RWPE2 (cell line): ENCODE data around the gene MBLAC2.

Experiments used
- ATAC-seq: fragments of 200-7000 bp; cut with Tn5 transposase; 3 replicates; pipeline ENCODE4 v1.9.1; 2021; ENCODE audit warnings: low read depth
- DNase-seq: peaks from one replicate; pipeline ENCODE4 v3.0.0-alpha.2; 2020; ENCODE audit warnings: low spot score
- H3K27ac ChIP-seq: fragments of 450-650 bp; 2 replicates; pipeline ENCODE4 v1.5.1; 2017; ENCODE audit warnings: mild to moderate bottlenecking; ENCODE audit not compliant: poor library complexity, severe bottlenecking
- H3K27me3 ChIP-seq: fragments of 250-450 bp; sonication (Bioruptor Pico); 2 replicates; pipeline ENCODE4 v1.5.1; 2021; ENCODE audit warnings: mild to moderate bottlenecking, moderate library complexity; ENCODE audit not compliant: insufficient read depth, poor library complexity, severe bottlenecking
- H3K36me3 ChIP-seq: fragments of 250-450 bp; sonication (Bioruptor Pico); 2 replicates; pipeline ENCODE4 v1.5.1; 2020; ENCODE audit warnings: low read depth, mild to moderate bottlenecking, moderate library complexity
- H3K4me1 ChIP-seq: fragments of 250-450 bp; sonication (Bioruptor Pico); 2 replicates; pipeline ENCODE4 v1.5.1; 2021; ENCODE audit warnings: mild to moderate bottlenecking, moderate library complexity; ENCODE audit not compliant: insufficient read depth, poor library complexity, severe bottlenecking
- H3K4me3 ChIP-seq: fragments of 250-450 bp; sonication (Bioruptor Pico); 2 replicates; pipeline ENCODE4 v1.5.1; 2021; ENCODE audit warnings: mild to moderate bottlenecking, moderate library complexity; ENCODE audit not compliant: severe bottlenecking
- H3K9me3 ChIP-seq: fragments of 250-450 bp; sonication (Bioruptor Pico); 2 replicates; pipeline ENCODE4 v1.5.1; 2021; ENCODE audit warnings: mild to moderate bottlenecking, moderate library complexity; ENCODE audit not compliant: severe bottlenecking
- TF ChIP-seq, protein P1 (sequence below): fragments of 450-650 bp; IDR thresholded peaks from one replicate; pipeline ENCODE4 v1.5.1; 2017; ENCODE audit warnings: mild to moderate bottlenecking, moderate library complexity; ENCODE audit not compliant: poor library complexity, severe bottlenecking

Gene MBLAC2

DNA sequence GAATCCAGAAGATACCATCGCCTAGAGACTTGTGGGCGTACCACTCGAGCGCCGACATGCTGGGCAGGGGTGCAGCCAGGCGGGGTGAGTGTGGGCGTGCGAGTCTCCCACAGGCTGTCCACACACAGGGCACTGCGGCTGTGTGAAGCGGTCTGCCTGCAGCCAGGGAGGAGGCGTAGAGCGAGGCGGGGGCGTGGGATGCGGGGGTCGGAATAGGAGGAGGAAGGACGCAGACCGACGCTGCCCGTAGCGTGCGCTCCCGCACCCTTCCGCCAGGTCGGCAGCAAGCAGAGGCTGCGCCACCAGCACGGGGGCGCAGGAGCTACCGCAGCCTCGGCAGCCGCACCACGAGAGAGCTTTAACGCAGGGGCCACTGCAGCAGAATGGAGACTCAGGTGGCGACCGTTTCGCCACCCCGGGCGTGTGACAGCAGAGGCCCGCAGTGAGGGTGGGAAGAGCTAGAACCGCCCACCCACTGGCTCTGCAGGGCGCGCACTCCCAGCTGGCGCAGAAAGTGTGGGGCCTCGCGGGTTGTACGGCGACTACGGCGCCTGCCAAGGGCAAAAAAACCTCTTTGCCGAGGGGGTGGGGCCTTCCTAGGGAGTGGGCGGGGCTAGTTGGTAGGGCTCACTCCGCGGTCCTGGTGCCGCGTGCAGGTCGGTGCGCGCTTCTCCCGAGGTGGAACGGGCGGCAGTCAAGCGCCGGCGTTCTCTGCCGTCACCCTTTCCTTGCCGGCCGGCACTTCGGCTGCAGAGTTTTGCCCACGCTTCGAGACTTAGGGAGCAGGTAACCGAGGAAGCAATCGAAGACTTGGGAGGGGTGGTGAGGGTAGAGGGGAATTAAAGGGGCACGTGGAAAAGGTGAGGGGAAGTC lies at the start of gene MBLAC2, which contains the start of gene POLR3G:
MBLAC2 (minus strand) TSS at position 537 of the 873 bp plus-strand sequence; CDS start at position 58, 479 bp downstream.
POLR3G (plus strand) TSS at position 630 of the 873 bp plus-strand sequence. CDS start 10,704 bp downstream, outside the sequence.
- 0 out of 2 replicates have a peak, but pooled peaks cover 5% of the 10 kb centered on the region for H3K36me3 ChIP-seq
- H3K27me3 ChIP-seq: no peaks in the 10 kb centered on the region
- peak within 1 kb of the TSS; percentile 73 for H3K4me3 ChIP-seq
- DNase-seq: peak; percentile 94
- H3K27ac ChIP-seq: peak within 1 kb of the TSS; percentile 49
- peak; percentile 80 for ATAC-seq
- TF ChIP-seq, protein P1, sequence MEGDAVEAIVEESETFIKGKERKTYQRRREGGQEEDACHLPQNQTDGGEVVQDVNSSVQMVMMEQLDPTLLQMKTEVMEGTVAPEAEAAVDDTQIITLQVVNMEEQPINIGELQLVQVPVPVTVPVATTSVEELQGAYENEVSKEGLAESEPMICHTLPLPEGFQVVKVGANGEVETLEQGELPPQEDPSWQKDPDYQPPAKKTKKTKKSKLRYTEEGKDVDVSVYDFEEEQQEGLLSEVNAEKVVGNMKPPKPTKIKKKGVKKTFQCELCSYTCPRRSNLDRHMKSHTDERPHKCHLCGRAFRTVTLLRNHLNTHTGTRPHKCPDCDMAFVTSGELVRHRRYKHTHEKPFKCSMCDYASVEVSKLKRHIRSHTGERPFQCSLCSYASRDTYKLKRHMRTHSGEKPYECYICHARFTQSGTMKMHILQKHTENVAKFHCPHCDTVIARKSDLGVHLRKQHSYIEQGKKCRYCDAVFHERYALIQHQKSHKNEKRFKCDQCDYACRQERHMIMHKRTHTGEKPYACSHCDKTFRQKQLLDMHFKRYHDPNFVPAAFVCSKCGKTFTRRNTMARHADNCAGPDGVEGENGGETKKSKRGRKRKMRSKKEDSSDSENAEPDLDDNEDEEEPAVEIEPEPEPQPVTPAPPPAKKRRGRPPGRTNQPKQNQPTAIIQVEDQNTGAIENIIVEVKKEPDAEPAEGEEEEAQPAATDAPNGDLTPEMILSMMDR: peak; percentile 50
- H3K4me1 ChIP-seq: peaks cover 8% of the 10 kb centered on the region
- H3K9me3 ChIP-seq: no peaks in the 10 kb centered on the region

DNA sequence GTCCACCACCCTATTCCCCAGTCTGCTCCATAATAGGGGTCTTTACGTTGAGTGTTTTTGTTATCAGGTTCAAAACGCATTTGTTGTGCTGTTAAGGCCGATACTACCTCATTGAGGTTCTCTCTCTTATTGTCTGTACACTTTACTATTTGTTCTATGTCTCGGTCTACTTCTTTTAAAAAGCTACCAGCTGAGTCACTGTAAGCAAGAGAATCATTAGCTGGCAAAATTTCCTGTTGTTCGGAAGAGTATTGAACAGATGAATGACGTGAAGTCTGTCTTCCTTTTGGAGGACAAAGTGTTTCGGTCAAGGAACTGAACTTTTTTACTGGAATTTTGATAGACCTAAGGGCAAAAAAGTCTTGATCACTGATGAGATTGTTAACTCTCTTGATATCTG lies 44.5 kb upstream of the MBLAC2 start:
- no peaks in the 10 kb centered on the region for H3K9me3 ChIP-seq
- H3K36me3 ChIP-seq: peaks cover 87% of the 10 kb centered on the region
- H3K4me3 ChIP-seq: no peak overlapping the region
- H3K27ac ChIP-seq: peak overlapping the region; percentile 23
- TF ChIP-seq, protein P1: no peak
- no peaks in the 10 kb centered on the region for H3K27me3 ChIP-seq
- DNase-seq: no peak
- no peaks in the 10 kb centered on the region for H3K4me1 ChIP-seq
- ATAC-seq: peak; percentile 28; the same call in 1 of the 3 replicates

DNA sequence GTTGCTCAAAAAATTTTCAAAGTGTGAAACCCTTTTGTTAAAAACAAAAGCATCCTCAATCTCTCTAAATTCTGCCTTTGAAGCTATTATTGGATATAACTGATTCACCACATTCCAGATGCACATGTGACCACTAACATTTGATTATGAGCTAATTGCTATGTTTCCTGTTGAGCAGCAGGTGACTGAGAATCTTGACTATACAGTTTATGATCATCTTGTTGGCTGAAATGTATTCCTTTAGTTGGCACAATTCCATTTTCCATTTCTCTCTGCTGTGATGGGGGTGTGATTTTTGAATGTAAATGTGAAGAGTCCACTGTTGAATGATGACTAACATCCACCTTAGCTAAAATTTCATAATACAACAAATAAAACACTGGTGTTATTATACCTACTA lies 44.1 kb upstream of the MBLAC2 start:
- Histone ChIP-seq H3K27me3 (no peaks in the 10 kb centered on the region), H3K4me3 (no peak overlapping the region), H3K36me3 (peaks cover 83% of the 10 kb centered on the region), H3K4me1 (no peaks in the 10 kb centered on the region), H3K27ac (peak overlapping the region; percentile 23), H3K9me3 (no peaks in the 10 kb centered on the region)
- ATAC-seq: peak; percentile 86
- no peak for DNase-seq
- TF ChIP-seq, protein P1: no peak

DNA sequence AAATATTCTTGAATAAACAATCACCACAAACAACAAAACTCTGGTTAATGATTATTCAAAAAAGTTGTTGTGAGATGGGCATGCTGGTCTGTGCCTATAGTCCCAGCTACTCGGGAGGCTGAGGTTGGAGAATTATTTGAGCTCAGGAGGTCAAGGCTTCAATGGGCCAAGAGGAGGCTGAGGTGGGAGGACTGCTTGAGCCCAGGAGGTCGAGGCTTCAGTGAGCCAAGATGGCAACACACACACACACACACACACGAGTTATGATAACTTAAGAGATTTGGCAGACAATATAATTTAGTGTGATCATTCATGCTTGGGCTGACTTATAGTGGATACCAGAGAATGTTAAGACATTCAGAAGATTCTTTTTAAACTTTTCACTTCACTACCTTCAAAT lies 39.9 kb upstream of the MBLAC2 start:
- Histone ChIP-seq H3K4me1 (no peaks in the 10 kb centered on the region), H3K4me3 (no peak overlapping the region), H3K27me3 (no peaks in the 10 kb centered on the region), H3K27ac (no peak overlapping the region), H3K9me3 (no peaks in the 10 kb centered on the region), H3K36me3 (peaks cover 45% of the 10 kb centered on the region)
- ATAC-seq (no peak), DNase-seq (no peak)
- TF ChIP-seq, protein P1: no peak

DNA sequence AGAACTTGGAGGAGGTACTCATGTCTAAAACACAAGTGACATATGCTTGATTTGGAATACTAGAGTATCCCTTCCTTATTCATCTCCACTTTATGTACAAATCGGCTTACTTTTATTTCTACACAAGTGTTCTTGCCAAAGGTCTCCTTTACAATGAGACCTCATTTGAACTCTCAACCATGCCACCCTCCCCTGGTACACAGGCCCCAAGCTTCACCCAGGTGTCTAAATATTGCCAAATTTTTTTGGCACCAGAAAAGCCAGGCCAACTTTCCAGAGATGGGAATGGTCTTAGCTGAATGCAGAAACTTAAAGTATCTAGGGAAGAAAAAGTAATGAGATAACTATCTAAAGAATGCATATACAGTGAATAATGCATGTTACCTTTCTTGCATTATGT lies 35.9 kb upstream of the MBLAC2 start:
- H3K4me1 ChIP-seq: no peaks in the 10 kb centered on the region
- no peak overlapping the region for H3K4me3 ChIP-seq
- H3K9me3 ChIP-seq: no peaks in the 10 kb centered on the region
- ATAC-seq (peak; percentile 25; the same call in 2 of the 3 replicates), DNase-seq (no peak)
- H3K36me3 ChIP-seq: peaks cover 19% of the 10 kb centered on the region
- no peak overlapping the region for H3K27ac ChIP-seq
- no peaks in the 10 kb centered on the region for H3K27me3 ChIP-seq
- TF ChIP-seq, protein P1: no peak
